Activated CD4-positive, alpha-beta T cell treated with anti-CD3 and anti-CD28 coated beads, Interleukin-2, amount 50 U/mL, for 16 hours (primary cell): ENCODE data around the gene BCOR.

Experiments
- DNase-seq: peaks from one replicate; pipeline ENCODE4 v3.0.0-alpha.2; 2020

Gene BCOR

DNA sequence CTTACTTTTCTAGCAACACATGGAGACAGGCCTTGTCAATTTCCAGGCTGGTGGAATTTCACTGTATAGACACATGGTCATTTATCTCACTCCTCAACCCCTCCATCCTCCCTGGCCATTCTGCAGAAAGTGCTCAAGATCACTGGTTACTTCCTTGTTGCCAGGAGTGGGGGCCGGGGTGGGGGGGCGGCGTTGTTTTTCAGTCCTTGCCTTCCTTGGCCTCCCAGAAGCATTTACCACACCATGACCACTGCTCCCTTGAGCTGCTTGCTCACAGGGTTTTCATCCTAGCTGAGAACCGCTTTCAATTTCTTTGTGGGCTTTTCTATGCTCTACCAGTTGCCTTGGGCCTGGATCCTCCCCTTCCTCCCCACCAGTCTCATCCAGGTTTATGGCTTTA is 14.1 kb upstream of the BCOR start:
- no peak for DNase-seq

DNA sequence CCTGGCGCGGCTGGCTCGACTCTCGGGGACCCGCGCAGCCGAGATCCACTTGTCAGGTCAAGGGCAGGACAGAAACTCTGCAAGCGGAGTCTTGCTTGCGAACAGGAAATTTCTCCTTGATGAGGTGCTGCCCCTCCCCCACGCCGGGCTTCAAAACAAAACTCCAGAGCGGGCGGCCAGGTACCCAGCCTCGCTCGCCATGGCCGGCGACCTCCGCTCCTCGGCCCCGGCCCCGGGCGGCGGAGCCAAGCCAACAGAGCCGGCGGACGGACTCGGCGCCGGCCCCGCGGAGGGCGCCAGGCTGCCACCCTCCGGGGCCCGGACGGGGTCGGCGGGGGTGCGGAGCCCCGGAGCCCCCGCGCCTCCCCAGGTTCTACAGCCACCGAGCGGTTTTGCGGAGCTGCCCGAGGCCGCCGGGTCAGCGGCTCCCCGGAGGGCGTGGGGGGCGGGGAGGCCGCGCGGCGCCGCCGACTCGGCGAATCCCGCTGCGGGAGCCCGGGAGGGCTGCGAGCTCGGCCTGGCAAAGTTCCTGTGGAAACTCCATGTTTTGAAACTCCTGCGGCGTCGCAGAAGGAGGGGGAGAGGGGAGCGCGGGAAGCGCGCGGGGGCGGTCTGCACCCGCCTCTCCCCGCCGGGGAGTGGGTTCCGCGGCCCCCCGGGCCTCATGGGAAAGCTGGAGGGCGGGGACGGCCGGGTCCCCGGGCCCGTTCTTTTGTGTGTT is 11.7 kb upstream of the BCOR start:
- DNase-seq = peak; percentile 30

DNA sequence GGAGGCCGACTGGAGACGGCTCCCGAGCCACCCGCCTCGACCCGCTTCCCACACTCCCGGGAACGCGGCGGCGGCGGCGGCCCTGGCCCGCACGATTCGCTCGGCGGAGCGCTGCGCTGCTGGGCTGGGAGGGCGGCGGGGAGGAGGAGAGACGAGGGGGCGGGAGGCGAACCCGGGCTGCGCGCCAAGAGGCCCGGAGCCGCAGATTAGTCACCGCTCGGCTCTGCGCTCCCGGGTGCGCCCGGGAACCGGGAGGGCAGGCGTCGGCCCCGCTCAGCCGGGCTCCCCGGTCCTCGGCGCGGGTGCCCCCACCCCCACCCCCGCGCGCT is 11.2 kb upstream of the BCOR start:
- DNase-seq = peak; percentile 50

DNA sequence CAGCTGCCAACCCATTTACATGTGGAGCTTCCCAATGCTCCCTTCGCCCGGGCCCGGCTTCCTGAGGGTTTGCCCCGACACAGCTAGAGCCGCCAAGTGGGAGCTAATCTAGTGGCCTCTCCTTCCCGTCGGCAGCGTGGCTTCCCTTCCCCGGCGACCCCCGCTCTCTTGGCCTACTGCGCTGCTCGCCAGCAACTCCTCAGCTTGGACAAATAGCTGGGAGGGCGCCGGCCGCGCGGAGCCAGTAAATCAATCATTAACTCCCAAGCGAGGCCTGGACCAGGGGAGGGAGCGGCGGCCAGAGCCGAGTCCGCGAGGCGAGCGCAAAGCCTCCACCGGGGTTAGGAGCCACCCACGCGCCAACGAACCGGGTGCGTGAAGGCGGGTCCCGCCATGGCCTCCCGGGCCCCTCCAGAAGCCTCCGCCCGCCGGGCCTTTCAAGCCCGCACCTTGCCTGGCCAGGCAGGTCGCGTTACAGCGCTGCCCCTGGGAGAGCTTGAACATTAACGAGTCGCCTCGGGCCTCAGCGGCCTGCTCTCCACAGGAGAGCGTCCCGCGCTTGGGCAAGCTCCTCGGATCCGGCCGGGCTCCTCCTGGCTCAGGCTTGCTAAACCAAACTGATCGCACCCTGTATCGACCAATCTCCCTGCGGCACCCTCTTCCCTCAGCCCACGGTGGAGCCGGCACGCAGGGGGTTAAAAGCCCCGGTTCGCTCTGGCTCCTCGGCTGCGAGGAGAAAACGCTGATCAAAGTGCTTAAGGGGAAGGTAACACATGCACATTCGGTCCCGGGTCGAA is 10.6 kb upstream of the BCOR start:
- no peak for DNase-seq

DNA sequence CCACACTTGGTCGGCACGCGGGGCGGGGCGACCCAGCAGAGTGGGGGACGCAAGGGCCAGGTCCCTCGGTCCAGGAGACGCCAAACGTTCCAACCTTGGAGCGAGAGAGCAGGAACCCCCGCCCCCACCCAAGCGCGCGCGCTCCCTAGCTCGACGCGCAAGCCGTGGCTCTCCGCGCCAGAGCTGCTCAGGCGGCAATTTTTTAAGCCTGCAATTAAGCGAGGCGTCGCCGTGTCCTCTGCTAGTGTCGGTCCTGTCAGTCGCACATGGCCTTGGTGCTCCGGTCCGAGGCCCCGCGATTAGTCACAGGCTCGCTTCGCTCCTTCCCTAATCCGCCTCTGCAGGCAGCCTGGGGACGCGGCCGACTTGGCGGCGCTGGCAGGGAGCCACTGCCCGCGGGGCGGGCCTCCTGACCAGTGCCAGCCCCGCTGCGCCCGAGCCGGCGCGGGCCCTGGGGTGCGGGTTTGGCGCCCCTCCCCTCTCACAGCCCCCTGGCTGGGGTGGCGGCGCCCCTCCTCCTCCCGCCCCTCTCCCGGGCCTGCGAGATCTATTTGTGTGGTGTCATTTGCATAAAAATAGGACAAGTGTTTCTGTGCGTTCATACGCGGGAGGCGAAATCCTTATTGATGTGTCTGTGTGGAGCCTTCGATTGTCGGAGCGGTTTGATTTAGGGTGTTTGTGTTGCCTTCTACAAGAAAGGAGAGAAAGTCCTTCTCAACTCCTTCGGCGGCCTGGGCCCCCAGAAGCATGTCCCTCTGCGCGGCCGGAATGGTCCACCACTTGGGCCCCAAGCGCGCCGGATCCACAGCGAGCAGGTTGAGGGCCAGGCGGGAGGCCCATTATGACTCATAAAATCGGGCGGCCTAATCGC is 9.8 kb upstream of the BCOR start:
- peak; percentile 31 for DNase-seq

DNA sequence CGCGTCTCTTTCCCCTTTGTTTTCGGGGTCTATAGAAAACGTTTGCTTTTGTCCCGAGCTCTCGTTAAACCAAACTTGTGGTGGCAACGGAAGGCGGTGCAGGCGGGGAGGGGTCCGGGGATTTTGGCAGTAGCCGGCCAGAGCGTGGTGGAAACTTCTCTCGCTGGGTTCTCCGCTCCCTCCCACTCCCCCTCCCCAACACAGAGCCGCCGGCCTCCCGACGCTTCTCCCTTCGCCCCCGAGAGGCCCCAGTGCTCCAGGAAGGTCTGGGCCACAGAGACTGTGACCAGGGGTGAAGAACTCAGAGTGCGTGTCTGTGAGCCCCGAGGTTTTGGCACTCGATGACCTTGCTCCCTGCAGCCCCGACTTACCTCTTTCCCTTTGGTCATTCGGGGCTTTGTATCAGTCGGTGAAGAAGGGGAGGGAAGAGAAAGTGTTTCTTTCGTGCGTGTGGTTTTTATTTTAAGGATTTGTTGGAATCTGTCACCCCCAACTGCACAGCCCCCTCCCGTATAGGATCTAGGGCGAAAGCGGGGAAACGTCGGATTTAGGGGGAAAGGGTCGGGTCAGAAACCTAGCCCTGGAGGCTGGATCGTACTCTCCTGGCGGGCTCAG is 9.0 kb upstream of the BCOR start:
- DNase-seq = no peak

DNA sequence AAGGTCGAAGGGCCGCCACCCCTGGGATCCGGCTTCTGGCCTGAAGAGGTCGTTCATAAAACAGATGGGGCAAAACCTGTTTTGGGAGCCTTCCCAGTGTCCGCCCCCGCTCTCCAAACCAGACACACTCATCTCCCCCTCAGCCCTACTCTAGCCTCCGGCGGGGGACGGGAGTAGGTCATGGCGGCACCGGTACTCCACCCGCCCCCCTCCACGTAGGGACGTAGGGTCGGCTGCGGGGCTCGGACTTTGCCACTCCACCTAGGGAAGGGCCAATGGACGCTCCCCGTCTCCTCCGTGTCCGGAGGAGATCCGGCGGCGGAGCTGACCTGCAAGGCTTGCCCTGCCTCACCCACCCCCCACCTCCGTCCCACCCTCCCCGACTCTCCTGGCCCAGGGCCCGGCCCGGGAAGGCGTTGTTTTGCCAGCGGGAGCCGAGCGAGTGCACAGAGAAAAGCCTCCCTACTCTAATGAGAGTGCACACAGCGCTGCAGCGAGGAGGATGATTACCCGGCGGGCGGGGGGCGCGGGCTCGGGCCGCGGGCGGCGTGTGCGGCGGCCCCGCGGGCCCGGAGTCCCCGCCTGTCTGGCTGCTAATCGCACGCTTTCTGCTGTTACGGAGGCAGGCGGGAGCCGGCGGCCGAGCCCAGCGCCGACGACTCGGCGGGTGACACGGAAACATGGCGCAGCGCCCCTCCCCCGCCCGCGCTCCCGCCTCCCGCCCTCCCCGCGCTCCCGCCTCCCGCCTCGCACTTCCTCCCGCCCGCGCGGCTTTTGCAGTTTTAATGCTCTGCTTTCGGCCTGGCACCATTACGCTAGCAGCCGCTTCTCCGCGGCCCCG is 8.3 kb upstream of the BCOR start:
- peak; percentile 70 for DNase-seq

DNA sequence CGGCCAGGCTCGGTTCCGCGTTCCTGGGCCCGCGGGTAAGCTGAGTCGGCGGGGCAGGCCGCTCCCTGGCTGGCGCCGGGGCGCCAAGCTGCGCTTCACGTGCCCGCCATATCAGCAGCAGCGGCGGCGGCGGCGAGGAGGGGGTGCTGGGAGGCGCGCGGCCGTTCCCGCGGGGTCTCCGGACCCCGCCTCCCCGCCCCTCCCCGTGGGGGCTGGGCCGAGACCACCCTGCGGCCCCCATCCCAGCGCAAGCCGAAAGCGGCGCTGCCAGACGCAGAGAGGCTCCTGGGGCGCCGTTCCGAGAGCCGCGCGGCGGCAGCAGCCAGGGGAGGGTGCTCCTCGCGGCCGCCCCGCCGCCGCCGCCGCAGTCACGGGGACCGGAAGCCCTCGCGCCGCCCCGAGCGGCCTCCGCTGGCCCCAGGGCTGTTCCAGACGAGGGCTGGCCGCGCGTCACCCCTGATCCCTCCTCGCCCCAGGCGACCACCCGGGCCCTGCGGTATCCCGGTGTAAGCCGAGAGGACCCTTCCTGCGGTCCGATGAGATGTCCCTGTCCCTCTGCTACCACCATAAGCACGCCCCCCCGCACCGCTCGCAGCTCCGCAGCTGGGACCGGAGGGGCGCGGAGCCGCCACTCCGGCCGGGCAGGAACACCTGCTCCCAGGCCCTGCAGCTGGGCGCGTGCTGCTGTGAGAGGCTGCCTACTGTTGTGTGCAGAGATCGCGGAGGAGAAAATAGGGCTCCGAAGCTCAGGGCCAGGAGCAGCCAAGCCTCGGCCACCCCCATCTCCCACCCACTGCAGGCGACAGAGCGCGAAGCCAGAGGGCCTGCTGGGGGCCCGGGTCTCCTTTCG is 7.5 kb upstream of the BCOR start:
- DNase-seq = peak; percentile 29

DNA sequence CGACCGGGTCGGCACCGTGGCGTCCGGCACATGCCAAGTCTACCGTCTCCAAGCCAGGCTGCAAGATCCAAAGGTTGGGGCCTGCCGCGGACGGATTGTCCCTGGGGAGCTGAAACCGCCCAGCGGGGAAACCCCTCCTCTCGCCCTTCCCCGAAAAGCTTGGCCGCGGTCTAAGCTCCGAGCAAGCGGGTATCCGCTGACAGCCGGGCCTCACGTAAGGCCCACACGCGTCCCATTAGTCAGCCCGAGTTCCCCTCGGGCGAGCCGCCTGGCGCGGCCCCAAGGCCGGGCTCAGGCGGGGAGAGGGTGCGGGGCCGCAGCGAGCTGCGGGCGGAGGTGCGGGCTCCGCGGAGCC is 6.8 kb upstream of the BCOR start:
- peak; percentile 51 for DNase-seq

DNA sequence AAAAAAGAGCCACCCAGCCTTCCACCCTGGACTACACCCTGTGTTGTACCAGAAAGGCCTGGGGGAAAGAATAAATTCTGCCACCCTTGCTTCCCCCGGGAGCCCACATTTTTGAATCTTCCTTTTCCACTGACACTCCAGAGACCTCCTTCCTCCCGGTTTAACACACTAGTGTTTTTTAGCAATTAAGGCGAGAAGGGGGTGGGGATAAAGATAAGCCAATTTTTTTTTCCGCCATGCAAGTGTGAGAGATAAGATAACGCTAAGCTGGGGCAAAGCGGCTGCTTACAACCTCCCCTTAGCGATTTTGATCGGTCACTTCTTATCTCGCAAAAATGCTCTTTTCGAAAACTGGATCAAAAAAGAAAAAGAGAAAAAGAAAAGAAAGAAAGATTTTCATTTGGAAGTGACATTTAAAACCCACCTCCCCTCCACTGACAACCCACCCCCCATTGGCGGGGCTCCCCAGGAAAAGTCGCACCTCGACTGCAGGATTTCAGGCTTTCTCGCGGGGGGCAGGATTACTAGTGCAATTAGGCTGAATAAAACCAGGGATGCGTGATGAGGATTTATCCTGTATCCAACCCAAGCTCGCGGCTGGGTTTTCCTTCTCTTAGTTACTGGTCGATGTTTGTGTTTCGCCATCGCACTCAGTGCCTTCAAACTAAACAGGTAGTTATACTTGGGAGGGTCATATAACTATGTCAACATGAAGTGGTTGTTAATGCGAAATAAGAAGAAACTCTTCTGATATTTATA is 6.0 kb upstream of the BCOR start:
- no peak for DNase-seq

DNA sequence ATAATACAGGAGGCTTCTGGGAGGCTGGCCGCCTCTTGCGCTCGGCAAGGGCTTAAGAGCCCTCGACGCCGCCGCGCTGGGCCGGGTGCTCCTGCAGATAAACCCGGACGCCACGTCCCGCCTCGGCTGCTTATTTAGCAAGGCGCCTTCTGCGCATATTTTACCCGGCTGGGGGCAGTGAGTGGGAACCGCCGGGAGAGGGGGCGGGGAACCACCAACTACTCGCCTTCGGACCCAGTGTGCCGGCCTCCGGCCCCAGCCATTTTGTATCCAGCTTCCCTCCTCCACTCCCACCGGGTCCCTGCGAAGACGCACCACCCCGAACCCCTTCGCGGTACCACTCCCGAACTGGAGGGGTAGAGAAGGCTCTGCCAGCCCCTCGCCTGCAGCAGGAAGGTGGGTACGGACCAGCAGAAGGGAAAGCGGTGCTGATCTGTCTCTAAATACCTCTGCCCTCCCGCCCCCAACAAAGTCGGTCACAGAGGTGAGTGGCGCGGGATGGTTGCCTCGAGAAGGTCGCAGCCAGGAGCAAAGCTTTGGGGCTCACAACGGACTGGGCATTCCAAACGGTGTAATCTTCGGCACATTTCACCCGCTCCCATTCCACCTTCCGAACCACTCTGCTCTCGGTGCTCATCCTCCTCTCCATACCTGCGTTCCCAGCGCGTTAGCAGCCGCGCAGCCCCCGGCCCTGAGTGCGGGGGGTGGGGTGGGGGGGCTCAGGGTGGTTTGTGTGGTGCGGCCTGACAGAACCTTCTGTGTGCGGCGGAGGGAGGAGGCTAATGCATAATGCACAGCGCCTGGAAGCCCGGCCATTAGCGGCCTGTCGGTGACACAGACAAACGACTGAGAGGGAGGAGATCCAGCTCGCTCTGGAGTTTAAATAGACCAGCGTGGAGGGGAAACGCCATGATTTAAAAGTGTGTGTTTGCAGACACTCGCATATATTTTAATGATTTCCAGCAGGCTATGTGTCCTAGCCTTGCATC is 4.9 kb upstream of the BCOR start:
- DNase-seq = no peak

DNA sequence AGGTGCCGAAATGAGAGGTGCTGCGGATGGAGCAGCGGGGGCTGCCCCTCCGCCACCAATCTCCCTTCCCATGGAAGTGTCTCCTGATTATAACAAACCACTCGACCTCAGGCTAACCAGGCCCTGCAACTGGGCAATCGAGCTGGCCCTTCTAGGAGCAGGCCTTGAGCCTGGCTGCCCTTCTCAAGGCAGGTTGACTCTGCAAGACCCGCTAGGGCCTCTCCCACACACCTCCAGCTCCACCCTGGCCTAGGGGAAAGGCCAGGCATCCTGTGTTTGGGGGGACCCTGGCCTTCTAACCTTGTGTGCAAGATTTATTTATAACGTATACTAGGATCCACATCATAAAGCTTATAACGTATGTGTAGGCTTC is 3.7 kb upstream of the BCOR start:
- no peak for DNase-seq

DNA sequence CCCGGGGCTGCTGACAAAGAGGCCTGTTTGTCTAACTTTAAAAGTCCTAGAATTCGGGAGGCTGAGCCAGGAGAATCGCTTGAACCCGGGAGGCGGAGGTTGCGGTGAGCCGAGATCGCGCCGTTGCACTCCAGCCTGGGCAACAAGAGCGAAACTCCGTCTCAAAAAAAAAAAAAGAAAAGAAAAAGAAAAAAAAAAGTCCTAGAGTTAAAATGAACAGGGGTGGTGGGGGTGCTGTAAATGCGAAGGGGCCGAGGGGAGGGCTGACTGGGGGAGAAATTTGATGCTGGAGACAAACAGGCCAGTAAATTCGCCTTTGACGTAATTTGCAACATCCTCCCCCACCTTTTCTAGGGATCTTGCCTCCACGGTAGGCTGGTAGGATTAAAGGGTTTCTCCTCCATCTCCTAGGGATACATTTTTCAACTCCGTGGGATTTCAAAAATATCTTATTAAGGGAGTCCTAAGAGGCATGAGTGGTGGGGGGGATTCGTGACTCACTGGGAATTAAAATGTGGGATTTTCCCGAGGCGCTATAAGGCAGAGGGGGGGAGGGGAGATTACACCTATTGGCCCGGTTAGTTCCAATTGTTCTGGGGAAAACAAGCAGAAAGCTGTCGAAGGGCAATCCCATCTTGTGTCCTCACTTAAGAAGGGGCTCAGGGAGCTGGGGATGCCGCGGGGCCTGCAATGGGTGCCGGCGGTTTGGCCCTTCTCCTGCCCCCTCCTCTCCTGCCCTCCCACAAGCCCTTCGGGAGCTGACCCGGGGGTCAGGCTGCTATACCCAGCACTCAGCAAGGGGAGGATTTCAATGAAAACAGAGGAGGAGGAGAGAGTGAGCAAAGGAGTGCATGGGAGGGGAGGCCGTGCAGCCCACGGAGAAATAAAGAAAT is 3.0 kb upstream of the BCOR start:
- DNase-seq = no peak

DNA sequence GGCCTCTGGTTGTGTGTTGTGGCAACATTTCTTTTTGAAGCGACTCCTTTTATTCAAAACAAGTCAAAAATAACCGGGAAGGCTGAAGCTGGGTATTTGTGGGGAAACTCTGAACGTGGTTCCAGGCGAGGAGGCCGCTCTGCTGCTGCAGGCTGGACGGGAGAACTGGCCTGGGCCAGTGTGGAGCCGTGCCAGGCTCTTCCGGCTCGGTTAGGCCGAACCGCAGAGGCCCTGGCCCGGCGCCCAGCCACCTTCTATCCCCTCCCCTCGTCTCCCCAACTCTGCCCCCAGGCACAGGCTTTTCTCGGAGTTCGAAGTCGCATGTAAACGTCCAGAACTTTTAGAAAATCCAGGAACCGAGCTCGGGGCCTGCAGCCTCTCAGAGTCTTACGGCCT is 2.4 kb upstream of the BCOR start:
- no peak for DNase-seq

DNA sequence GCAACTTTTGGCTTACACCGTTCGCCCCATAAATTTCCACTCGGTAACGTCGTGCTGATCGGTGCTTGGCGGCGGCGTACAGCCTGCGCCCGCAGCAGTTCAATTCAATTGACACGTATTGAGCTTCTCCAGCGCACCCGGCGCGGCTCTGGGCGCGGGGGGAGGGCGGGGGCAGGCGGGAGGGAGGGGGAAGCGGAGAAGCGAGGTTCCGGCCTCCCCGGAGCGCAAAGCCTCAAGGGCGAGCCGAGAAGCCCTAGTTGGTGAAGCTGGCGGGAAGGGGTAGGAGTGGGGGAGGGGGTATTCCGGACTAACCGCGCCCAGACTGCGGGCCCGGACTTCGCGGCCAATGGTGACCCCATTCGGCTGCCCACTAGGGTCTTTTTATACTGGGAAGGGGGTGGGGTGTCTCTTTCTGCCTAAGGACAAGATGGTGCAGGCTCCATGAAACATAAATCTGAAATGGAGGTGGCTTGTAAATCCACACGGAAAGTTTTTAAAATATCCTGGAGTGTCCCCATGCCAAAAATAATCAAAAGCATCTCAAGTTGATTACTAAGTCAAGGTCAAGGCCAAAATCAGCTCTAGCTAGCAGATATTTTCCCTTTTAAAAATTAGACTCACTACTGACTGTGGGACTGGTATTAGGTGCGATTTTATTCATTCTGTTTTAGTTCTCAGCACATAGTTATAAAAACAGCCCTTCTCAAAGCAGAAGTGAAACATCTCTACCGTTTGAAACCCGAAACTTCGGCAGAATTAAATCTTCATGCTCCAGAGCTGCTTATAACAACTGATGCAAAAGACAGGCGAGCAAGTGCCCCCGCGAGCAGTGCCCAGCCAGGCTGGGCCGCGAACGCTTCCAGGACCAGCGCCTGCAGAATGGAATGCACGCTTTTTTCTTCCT is 1.5 kb upstream of the BCOR start:
- DNase-seq = peak; percentile 70

DNA sequence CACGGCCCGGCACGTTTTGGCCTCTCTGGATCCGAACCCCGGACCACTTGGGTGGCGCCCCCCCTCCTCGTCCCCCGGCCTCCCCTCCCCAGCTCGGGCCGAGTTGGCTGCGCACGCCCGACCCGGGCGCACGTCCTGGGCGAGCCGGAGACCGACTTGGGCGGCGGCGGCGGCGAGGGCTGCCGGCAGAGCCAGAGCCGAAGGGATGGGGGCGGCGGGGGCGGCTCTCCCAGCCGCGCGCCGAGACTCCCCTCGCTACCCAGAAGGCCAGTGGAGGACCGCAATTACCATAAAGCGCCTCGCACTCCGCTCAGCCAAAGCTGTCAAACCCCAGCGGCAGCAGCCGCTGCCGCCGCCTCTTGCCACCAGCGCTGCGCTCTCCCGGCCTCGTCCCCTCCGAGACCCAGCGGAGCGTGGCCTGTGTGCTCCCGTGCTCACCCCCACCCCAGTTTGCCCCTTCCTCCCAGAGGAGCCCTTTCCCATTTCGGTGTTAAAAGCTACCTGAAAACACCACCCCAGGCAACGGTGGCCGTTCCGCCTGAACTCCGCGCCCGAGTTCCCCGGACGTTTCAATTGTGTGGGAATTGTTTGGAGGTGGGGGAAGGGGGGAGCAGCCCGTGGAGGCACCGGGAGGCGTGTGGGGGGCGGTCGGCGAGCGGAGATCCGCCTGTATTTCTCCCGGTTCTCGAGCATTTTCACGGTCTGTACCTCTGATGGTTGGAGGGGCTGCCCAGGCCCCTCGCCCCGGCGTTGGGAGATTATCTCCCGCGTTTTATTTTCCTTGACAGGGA is 701 bp upstream of the BCOR start:
- DNase-seq = peak; percentile 67
